ENCODE measurements around the gene TLDC2.

DNA sequence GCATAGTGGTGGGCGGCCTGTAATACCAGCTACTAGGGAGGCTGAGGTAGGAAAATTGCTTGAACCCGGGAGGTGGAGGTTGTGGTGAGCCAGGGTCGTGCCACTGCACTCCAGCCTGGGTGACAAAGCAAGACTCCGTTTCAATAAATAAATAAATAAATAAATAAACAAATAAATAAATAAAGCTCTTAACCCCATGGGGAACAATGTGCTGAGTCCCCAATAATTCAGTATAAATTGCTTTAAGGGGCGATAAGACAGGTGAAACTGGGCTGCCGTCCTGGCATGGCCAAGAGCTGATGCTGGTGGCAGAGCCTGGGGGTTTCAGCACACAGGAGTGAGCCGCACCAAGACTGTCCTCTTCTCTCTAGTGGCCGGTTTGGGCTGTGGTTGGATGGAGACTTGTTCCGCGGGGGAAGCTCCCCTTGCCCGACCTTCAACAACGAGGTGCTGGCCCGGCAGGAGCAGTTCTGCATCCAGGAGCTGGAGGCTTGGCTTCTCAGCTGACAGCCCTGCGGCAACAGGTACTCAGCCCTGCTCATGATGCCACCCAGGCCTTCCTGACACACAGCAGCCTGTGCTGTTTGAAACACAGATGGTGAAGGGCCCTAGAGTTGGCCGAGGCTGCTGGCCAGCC lies 13.1 kb downstream of the TLDC2 start:
- TF ChIP-seq, protein P1, sequence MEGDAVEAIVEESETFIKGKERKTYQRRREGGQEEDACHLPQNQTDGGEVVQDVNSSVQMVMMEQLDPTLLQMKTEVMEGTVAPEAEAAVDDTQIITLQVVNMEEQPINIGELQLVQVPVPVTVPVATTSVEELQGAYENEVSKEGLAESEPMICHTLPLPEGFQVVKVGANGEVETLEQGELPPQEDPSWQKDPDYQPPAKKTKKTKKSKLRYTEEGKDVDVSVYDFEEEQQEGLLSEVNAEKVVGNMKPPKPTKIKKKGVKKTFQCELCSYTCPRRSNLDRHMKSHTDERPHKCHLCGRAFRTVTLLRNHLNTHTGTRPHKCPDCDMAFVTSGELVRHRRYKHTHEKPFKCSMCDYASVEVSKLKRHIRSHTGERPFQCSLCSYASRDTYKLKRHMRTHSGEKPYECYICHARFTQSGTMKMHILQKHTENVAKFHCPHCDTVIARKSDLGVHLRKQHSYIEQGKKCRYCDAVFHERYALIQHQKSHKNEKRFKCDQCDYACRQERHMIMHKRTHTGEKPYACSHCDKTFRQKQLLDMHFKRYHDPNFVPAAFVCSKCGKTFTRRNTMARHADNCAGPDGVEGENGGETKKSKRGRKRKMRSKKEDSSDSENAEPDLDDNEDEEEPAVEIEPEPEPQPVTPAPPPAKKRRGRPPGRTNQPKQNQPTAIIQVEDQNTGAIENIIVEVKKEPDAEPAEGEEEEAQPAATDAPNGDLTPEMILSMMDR (IDR thresholded peaks at IDR 0.05), result no peak
- no peak for TF ChIP-seq POLR2A (IDR thresholded peaks at IDR 0.05)
